ENCODE measurements around the gene N4BP2L2. TPM values are rescaled to one million over a fixed set of nuclear protein-coding genes. Genes with fewer than 3 reads are reported as not detected.

Gene N4BP2L2
- total RNA-seq, 2 experiments from 2014 or later, result 84.5 to 85.2 TPM

DNA sequence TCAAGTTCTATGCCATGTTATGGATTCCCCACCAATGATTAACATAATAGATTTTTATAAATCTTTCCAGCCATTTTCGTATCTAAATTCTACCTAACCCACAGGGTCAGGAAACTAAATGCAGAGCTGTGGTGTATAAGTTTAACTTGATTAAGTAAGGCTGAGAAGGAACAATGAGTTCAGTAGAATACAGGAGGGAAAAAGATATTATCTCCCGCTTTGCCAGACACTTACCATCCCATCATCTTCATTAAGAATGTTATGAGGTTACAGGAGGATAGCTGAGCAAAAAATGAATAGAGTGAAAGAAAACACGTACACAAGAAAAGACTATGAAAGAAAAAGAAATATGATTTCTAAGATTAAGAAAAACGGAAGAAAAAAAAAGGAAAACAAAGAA, 27.1 kb downstream of the N4BP2L2 start:
- intact Hi-C loops (cut with micrococcal nuclease), result no loop called here
- TF ChIP-seq, protein P1, sequence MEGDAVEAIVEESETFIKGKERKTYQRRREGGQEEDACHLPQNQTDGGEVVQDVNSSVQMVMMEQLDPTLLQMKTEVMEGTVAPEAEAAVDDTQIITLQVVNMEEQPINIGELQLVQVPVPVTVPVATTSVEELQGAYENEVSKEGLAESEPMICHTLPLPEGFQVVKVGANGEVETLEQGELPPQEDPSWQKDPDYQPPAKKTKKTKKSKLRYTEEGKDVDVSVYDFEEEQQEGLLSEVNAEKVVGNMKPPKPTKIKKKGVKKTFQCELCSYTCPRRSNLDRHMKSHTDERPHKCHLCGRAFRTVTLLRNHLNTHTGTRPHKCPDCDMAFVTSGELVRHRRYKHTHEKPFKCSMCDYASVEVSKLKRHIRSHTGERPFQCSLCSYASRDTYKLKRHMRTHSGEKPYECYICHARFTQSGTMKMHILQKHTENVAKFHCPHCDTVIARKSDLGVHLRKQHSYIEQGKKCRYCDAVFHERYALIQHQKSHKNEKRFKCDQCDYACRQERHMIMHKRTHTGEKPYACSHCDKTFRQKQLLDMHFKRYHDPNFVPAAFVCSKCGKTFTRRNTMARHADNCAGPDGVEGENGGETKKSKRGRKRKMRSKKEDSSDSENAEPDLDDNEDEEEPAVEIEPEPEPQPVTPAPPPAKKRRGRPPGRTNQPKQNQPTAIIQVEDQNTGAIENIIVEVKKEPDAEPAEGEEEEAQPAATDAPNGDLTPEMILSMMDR (IDR thresholded peaks at IDR 0.05), result no peak
- Mint-ChIP-seq H3K4me3 (no peak overlapping the region), H3K9me3 (no peaks in the 10 kb centered on the region), H3K36me3 (ENCODE audit: low read depth) (peaks cover 28% of the 10 kb centered on the region), H3K4me1 (ENCODE audit: low read depth) (peaks cover 6% of the 10 kb centered on the region), H3K27ac (no peak overlapping the region), H3K27me3 (no peaks in the 10 kb centered on the region)
- DNase-seq, result no peak
- no peak for ATAC-seq
- CTCF ChIA-PET, result interaction anchor here (0.9 kb wide), 1 partner anchor 9 kb away, joined by 3 read pairs; no protein-coding TSS in a partner anchor
- POLR2A ChIA-PET, result interaction anchor here (0.7 kb wide), 1 partner anchor 149 kb away, joined by 3 read pairs; no protein-coding TSS in a partner anchor

DNA sequence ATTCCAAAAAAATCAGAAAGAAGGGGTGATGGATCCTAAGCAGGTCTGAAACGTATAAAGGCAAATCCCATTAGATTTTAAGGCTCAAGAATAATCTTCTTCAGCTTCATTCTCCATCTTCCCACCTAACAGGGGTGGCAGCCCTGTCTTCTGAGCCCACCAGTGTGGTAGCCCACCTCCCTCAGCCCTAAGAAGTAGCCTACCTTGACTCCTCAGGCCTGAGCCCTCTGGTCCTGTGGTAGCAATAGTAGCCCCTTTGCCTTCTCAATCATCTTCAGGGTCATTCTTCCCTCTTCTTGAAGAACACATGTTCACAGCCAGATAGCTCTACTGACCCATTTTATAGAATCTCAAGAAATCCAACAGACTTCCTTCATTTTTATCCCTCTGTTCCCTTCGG, 33.7 kb downstream of the N4BP2L2 start:
- H3K27me3 Mint-ChIP-seq, result no peaks in the 10 kb centered on the region
- H3K9me3 Mint-ChIP-seq, result no peaks in the 10 kb centered on the region
- H3K36me3 Mint-ChIP-seq (ENCODE audit: low read depth), result peaks cover 26% of the 10 kb centered on the region
- ChIA-PET CTCF (no interaction called here), POLR2A (no interaction called here)
- no peak overlapping the region for H3K27ac Mint-ChIP-seq
- H3K4me3 Mint-ChIP-seq, result no peak overlapping the region
- intact Hi-C loops (cut with micrococcal nuclease), result no loop called here
- H3K4me1 Mint-ChIP-seq (ENCODE audit: low read depth), result no peaks in the 10 kb centered on the region
- no peak for DNase-seq
- TF ChIP-seq, protein P1 (IDR thresholded peaks at IDR 0.05), result no peak
- no peak for ATAC-seq

DNA sequence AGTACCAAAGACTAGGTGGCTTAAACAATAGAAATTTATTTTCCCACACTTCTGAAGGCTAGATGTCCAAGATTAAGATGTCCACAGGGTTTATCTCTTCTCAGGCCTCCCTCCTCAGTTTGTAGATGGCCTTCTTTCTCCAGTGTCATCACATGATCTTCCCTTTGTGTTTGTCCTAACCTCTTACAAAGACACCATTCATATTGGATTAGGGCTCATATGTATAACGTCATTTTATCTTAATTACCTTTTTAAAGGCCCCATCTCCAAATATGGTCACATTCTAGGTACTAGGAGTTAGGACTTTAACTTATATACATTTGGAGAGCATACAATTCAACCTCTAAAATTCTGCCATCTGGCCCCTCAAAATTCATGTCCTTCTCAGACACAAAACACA, 34.3 kb downstream of the N4BP2L2 start:
- no peaks in the 10 kb centered on the region for H3K27me3 Mint-ChIP-seq
- H3K4me1 Mint-ChIP-seq (ENCODE audit: low read depth), result no peaks in the 10 kb centered on the region
- ChIA-PET CTCF (no interaction called here), POLR2A (interaction anchor here (0.6 kb wide), 1 partner anchor 265 kb away, joined by 3 read pairs; no protein-coding TSS in a partner anchor)
- no peak overlapping the region for H3K4me3 Mint-ChIP-seq
- no peak for ATAC-seq
- DNase-seq, result no peak
- H3K9me3 Mint-ChIP-seq, result no peaks in the 10 kb centered on the region
- intact Hi-C loops (cut with micrococcal nuclease), result no loop called here
- TF ChIP-seq, protein P1 (IDR thresholded peaks at IDR 0.05), result no peak
- no peak overlapping the region for H3K27ac Mint-ChIP-seq
- H3K36me3 Mint-ChIP-seq (ENCODE audit: low read depth), result peaks cover 21% of the 10 kb centered on the region

DNA sequence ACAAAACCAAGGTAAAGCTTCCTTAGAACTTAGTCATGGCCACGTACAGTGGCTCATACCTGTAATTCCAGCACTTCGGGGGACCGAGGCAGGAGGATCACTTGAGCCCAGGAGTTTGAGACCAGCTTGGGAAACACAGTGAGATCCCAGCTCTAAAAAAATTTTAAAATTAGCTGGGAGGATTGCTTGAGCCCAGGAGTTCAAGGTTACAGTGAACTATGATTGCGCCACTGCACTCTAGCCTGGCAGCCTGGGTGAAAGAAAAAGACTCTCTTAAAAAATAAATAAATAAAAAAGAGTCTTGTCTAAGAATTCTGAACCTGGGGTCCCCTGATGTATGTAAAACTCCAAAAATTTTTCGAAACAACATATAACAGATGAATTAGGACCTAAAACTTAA, 34.9 kb downstream of the N4BP2L2 start:
- peaks cover 18% of the 10 kb centered on the region for H3K36me3 Mint-ChIP-seq (ENCODE audit: low read depth)
- ChIA-PET POLR2A (no interaction called here), CTCF (interaction anchor here (0.7 to 1.1 kb wide), 2 partner anchors 167 to 297 kb away, joined by 3 read pairs; no protein-coding TSS in a partner anchor)
- H3K27me3 Mint-ChIP-seq, result no peaks in the 10 kb centered on the region
- H3K4me3 Mint-ChIP-seq, result no peak overlapping the region
- TF ChIP-seq, protein P1 (IDR thresholded peaks at IDR 0.05), result no peak
- intact Hi-C loops (cut with micrococcal nuclease), result no loop called here
- no peaks in the 10 kb centered on the region for H3K9me3 Mint-ChIP-seq
- ATAC-seq, result no peak
- no peak overlapping the region for H3K27ac Mint-ChIP-seq
- no peaks in the 10 kb centered on the region for H3K4me1 Mint-ChIP-seq (ENCODE audit: low read depth)
- no peak for DNase-seq

DNA sequence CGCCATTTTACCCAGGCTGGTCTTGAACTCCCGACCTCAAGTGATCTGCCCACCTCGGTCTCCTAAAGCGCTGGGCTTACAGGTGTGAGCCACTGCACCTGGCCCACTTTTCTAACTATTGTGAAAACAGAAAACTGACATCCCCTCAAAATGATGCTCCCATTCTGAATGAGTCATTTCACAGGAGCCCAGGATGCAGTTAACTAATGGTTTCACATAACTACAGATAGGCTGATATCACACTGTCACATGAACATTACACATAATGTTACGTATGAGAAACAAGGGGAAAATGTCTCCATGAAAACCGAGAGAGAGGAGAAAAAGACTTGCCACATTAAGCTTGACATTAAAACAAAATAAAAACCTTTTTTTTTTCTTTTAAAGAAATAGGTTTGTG, 37.5 kb downstream of the N4BP2L2 start:
- ChIA-PET CTCF (no interaction called here), POLR2A (no interaction called here)
- no peak for DNase-seq
- H3K9me3 Mint-ChIP-seq, result no peaks in the 10 kb centered on the region
- no peak overlapping the region for H3K4me3 Mint-ChIP-seq
- H3K36me3 Mint-ChIP-seq (ENCODE audit: low read depth), result peaks cover 18% of the 10 kb centered on the region
- H3K27ac Mint-ChIP-seq, result no peak overlapping the region
- H3K4me1 Mint-ChIP-seq (ENCODE audit: low read depth), result peaks cover 8% of the 10 kb centered on the region
- intact Hi-C loops (cut with micrococcal nuclease), result no loop called here
- ATAC-seq, result no peak
- no peaks in the 10 kb centered on the region for H3K27me3 Mint-ChIP-seq
- TF ChIP-seq, protein P1 (IDR thresholded peaks at IDR 0.05), result no peak
